AG09319 (cell line): ENCODE results near the gene PTPN18.

Source experiments
- DNase-seq: peaks from one replicate; pipeline ENCODE4 v3.0.0-alpha.2; 2010; ENCODE audit warnings: low read depth; ENCODE audit errors: extremely low read depth
- TF ChIP-seq, protein P1 (sequence below): IDR thresholded peaks from 2 replicates; pipeline ENCODE4 v1.5.1; 2011; ENCODE audit warnings: low read depth, mild to moderate bottlenecking, inconsistent platforms, low read length, moderate library complexity

The PTPN18 gene

GRCh38 chr2:130387071-130387400 lies 31.2 kb downstream of the PTPN18 start:
- TF ChIP-seq, protein P1, sequence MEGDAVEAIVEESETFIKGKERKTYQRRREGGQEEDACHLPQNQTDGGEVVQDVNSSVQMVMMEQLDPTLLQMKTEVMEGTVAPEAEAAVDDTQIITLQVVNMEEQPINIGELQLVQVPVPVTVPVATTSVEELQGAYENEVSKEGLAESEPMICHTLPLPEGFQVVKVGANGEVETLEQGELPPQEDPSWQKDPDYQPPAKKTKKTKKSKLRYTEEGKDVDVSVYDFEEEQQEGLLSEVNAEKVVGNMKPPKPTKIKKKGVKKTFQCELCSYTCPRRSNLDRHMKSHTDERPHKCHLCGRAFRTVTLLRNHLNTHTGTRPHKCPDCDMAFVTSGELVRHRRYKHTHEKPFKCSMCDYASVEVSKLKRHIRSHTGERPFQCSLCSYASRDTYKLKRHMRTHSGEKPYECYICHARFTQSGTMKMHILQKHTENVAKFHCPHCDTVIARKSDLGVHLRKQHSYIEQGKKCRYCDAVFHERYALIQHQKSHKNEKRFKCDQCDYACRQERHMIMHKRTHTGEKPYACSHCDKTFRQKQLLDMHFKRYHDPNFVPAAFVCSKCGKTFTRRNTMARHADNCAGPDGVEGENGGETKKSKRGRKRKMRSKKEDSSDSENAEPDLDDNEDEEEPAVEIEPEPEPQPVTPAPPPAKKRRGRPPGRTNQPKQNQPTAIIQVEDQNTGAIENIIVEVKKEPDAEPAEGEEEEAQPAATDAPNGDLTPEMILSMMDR = no peak
- DNase-seq = no peak

- TF ChIP-seq, protein P1 = no peak
- DNase-seq = no peak
These were observed 31.9 kb downstream of the PTPN18 start for GRCh38 chr2:130387804-130388203.

DNA sequence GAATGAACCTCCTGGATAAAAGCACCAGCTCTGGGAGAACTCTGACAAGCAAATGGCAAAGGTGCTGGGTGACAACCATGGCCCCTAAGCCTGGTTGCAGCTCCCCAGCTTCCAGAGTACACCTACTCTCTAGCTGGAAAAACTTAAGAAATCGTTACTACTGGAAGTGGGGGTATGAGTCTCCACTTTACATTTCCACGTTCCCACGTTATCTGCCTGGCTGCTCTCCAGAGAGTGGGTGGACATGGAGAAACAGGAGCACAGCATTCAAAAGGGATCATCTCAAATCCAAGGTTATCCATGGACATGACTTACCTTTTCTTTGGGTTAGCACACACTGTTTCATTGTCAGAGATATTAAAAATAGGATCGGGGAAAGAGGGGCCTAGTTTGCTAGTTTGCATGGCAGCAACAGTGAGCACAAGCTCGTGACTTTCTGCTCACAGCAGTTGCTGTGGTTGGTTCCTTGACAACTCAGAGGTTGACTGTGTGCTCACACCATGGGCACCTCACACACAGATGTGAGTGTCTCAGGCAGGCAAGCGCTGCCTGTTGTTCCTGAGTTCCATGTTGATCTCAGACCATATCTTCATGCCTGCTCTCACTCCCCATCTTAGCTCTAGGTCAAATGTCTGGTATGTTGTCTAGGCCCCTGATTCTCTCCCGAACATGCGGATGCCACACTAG lies 32.5 kb downstream of the PTPN18 start:
- DNase-seq = no peak
- TF ChIP-seq, protein P1 = no peak

DNA sequence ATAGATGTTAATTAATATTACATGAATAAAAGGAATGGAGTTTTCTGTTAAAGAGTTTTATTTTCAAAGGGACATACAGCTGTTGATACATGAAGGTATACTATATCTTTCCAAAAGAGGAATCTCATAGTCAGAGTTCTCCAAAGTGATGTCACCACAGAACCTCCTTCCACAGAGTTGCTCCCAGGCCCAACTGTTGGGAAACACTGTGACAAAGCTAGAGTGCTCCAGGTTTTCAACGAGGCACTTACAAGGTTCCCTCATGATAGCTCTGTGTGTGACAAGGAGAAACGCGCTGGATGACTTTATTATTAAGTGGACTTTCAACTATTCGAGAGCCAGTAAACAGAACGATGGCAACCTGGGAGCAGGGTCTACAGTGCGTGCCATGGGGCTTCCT lies 33.5 kb downstream of the PTPN18 start:
- DNase-seq = no peak
- TF ChIP-seq, protein P1 = no peak

DNA sequence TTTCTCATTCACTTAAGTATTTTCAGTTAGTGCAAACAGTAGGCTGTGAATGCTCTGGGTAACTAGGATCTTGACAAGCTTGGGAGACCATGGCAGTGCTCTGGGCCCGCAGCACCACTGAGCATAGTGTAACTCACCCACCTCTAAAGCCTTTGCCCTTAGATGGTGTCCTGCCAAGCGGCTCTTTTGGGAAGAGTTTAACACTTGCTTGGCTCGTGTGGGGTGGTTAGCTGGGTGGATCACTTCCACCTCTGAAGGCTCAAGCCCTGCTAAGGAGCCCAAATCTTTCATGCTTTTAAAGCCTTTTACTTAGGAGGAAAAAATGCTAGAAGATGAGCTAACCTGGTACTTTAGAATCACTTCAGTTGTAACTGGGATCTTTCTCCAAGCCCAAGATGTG lies 33.9 kb downstream of the PTPN18 start:
- TF ChIP-seq, protein P1 = no peak
- DNase-seq = no peak

- no peak for DNase-seq
- TF ChIP-seq, protein P1 = no peak
These were observed 34.7 kb downstream of the PTPN18 start for GRCh38 chr2:130390460-130391057.

- TF ChIP-seq, protein P1 = no peak
- DNase-seq = no peak
These were observed 35.4 kb downstream of the PTPN18 start for GRCh38 chr2:130391058-130391871.
